ENCODE data around the gene AEBP1. TPM values are rescaled to one million over a fixed set of nuclear protein-coding genes. Genes with fewer than 3 reads are reported as not detected.

AEBP1 gene
- total and polyA plus RNA-seq, 2 of the 4 experiments (the other 2 are of a cell fraction), result 1.1 to 5.7 TPM

DNA sequence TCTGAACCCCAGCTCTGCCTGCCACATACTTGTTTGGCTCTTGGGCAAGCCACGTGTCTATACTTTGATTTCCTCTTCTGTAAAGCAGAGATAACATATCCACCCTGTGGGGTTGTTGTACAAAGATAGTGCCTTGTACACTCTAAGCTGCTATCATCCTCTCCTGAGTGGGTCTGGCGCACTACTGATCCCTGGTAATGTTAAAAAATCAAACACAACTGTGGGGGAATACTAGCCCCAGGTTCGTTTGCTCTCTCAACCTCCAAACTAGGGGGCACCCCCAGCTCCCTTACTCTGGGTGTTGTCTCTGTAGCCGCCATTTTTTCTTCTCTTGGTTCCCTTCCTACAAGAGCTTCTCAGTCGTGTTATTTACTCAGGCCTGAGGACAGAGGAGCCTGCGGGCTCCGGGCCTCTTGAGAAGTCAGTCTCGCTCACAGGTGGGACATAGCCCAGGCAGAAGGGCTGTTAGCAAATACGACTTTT is 22.8 kb upstream of the AEBP1 start:
- H3K14ac ChIP-seq (replicated peaks; ENCODE audit: low read depth, low read length), result no peak overlapping the region
- H3K4ac ChIP-seq (ENCODE audit: low read depth, low read length), result no peak overlapping the region; the same call in 1 of the 2 replicates
- H4K5ac ChIP-seq (ENCODE audit: low read depth, low read length), result no peak overlapping the region
- H3K27ac ChIP-seq (ENCODE audit: insufficient read depth, low read length), result no peak overlapping the region
- H3K18ac ChIP-seq (ENCODE audit: low read depth, low read length), result no peak overlapping the region
- DNase-seq (no peak), ATAC-seq (ENCODE audit: low read depth) (no peak)
- 67% methylated on average over 3 of the region's 9 CpGs; no CpG with 5 or more reads in 1 of the 2 experiments for WGBS, 2 experiments (ENCODE audit: extremely low coverage in 2 of 2, insufficient read length in 1 of 2)
- no peaks in the 10 kb centered on the region; the same call in 1 of the 2 replicates for H4K20me1 ChIP-seq (ENCODE audit: insufficient read depth, low read length)
- CTCF ChIA-PET, result interaction anchor here (0.8 kb wide), 1 partner anchor 9 kb away, joined by 4 read pairs; no protein-coding TSS in a partner anchor
- peak overlapping the region; percentile 51; the same call in 1 of the 2 replicates for H2AK5ac ChIP-seq (ENCODE audit: low read depth, low read length)
- H4K91ac ChIP-seq (ENCODE audit: insufficient read depth, low read depth, low read length), result no peak overlapping the region
- no peak overlapping the region for H2BK120ac ChIP-seq (ENCODE audit: low read depth, low read length)
- H2BK15ac ChIP-seq (ENCODE audit: low read depth, low read length), result no peak overlapping the region
- H4K8ac ChIP-seq (ENCODE audit: low read depth in 2 of 2, low read length in 2 of 2), result peak overlapping the region in 1 of 2 experiments; percentile 28; a peak in 2 of 4 replicates
- H2BK20ac ChIP-seq (ENCODE audit: low read depth, low read length), result no peak overlapping the region
- peak overlapping the region; percentile 59 for H2AK9ac ChIP-seq (replicated peaks; ENCODE audit: low read depth, low read length, poor library complexity)
- POLR2A ChIA-PET (ENCODE audit: unreplicated experiment), result no interaction called here
- H3K4me1 ChIP-seq (ENCODE audit: control insufficient read depth, insufficient read depth, low read length), result peaks cover 15% of the 10 kb centered on the region
- H2AFZ ChIP-seq (replicated peaks; ENCODE audit: low read length, poor library complexity), result no peak overlapping the region
- H3K4me3 ChIP-seq (ENCODE audit: insufficient read depth, low read depth, low read length), result no peak overlapping the region
- H2BK5ac ChIP-seq (ENCODE audit: low read depth, low read length, poor library complexity, severe bottlenecking), result no peak overlapping the region
- BruUV-seq (replicated peaks), result no TSS peak
- TF ChIP-seq CEBPB (IDR thresholded peaks at IDR 0.05; ENCODE audit: low read depth, low read length), result no peak
- no peak overlapping the region for H3K56ac ChIP-seq (ENCODE audit: extremely low read depth, insufficient read depth, low read length)
- no peak overlapping the region for H3K9ac ChIP-seq (ENCODE audit: low read depth, low read length)
- intact Hi-C loops (cut with micrococcal nuclease) (no loop called here), dilution Hi-C loops (cut with HindIII; ENCODE audit: low sequenced_read_pairs, unreplicated experiment) (no loop called here), in situ Hi-C loops (cut with MboI; ENCODE audit: low sequenced_read_pairs) (no loop called here)
- H3K4me2 ChIP-seq (ENCODE audit: low read depth, low read length), result peak overlapping the region; percentile 36
- peaks cover 23% of the 10 kb centered on the region for H3K9me1 ChIP-seq (ENCODE audit: insufficient read depth, low read length)
- H3K23ac ChIP-seq (ENCODE audit: low read depth, low read length), result peak overlapping the region; percentile 17; the same call in 1 of the 2 replicates
- H3K9me3 ChIP-seq (ENCODE audit: control insufficient read depth, insufficient read depth, low read length), result no peaks in the 10 kb centered on the region
- peaks cover 34% of the 10 kb centered on the region for H3K36me3 ChIP-seq (ENCODE audit: control insufficient read depth, insufficient read depth, low read length)
- no peaks in the 10 kb centered on the region for H3K27me3 ChIP-seq (ENCODE audit: control insufficient read depth, insufficient read depth, low read length)
- peaks cover 7 to 35% of the 10 kb centered on the region in 2 experiments; a peak in 3 of 4 replicates for H3K79me1 ChIP-seq (ENCODE audit: low read depth in 1 of 2, low read length in 2 of 2)
